Measurements from ENCODE around the gene PAH.

PAH gene

GRCh38 chr12:102902093-102902492 lies 15.0 kb downstream of the PAH start:
- TF ChIP-seq CTCF (conservative IDR thresholded peaks at IDR 0.05; ENCODE audit: low read length) = no peak
- no peak overlapping the region for H3K4me3 ChIP-seq (ENCODE audit: low read length)
- DNase-seq (ENCODE audit: low read depth) = no peak

DNA sequence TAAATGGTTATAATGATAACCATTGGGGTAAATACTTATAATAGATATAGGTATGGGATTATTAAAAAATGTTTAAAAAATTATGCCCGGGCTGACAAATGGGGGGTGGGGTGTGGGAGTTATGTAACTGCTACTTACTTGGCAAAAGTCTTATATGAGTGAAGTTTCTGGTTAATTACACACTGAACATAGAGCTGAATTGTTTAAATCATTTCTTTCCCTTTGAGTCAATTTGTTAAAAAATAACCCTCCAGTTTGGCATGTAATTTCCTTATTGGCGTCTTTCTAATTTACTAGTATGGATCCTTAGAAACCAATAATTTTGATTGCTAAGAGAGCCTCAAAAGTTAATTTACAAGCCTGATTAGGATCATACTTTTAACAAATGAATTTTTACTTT lies 16.7 kb downstream of the PAH start:
- DNase-seq (ENCODE audit: low read depth) = no peak
- no peak for TF ChIP-seq CTCF (conservative IDR thresholded peaks at IDR 0.05; ENCODE audit: low read length)
- no peak overlapping the region for H3K4me3 ChIP-seq (ENCODE audit: low read length)

GRCh38 chr12:102896067-102896466 lies 21.0 kb downstream of the PAH start:
- no peak overlapping the region for H3K4me3 ChIP-seq (ENCODE audit: low read length)
- TF ChIP-seq CTCF (conservative IDR thresholded peaks at IDR 0.05; ENCODE audit: low read length) = no peak
- no peak for DNase-seq (ENCODE audit: low read depth)

DNA sequence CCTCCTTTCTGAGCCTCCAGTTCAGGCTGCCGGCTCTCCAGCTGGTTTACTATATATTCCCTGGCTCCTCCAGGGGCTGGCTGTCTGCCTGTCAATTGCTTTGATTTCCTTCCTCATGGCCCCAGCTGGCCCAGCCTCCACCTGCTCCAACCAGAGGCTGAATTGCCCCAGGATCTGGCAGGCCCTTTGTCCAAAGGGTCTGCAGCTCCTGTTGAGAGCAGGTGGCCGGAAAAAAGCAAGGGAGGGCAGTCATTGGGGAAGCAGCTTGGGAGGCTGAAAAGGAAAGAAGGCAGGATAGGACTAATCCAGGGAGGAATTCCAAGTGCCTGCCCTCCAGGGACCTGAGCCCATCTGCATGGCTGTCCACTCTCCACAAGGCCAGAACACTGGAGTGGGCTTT lies 25.3 kb downstream of the PAH start:
- TF ChIP-seq CTCF (conservative IDR thresholded peaks at IDR 0.05; ENCODE audit: low read length) = no peak
- no peak overlapping the region for H3K4me3 ChIP-seq (ENCODE audit: low read length)
- DNase-seq (ENCODE audit: low read depth) = no peak

DNA sequence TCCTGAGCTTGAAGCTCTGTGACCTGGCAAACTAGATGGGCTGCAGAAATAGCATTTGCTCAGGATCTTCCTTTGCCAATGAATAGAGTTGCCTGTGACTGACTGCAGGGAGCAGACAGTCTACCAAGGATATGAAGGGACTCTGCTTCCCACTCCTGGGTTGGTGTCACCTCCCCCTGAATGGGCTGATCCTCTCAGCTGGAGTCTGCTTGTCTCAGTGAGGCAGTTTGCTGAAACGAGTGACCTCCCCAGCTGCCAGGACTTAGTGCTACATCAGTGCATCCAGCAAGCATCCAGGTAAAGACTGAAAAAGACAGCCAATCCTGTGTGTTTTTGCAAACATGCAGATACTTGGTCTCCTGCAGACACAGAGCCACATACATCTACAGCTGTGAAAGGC lies 28.5 kb downstream of the PAH start:
- no peak for DNase-seq (ENCODE audit: low read depth)
- no peak for TF ChIP-seq CTCF (conservative IDR thresholded peaks at IDR 0.05; ENCODE audit: low read length)
- no peak overlapping the region for H3K4me3 ChIP-seq (ENCODE audit: low read length)

DNA sequence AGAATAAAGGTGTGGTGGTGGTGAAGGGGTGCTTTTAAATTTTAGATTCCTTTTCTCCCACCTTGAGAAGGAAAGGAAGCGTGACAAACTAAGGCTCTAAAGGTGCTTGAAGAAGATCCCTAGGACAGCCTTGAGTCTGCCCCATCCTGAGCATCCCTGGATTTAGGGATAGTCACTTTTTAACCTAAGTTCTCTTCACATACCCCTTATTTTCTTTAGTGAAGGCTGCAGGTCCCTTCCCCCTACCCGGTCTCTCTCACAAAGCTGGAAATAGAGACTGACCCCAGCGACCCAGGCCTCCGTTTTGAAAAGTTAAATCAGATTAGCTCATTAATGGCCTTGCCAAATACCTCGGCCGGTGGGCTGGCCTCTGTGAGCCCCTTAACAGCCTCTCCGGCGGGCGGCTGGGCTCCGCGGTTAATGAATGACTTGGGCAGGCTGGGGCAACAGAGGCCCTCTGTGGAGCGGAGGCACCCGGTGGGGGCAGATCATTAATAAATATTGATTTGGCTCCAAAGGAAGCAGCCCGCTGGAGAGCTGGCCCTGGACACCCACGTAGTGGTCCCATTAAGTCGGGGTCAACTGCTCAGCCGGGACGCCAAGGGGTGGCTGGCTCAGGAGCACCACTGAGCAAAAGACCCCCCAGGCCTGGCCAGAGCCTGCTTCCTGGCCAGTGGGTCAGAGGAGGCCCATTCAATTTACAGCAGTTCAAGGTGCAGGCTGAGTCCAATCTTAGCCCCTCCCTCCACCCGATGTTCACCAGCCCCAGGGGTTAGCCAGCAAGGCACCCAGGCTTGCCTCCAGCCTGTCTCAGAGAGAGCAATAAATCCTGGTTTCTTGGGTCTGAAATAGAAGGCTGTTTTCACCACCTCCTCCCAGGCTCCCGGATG lies 31.8 kb downstream of the PAH start:
- H3K4me3 ChIP-seq (ENCODE audit: low read length) = no peak overlapping the region
- TF ChIP-seq CTCF (conservative IDR thresholded peaks at IDR 0.05; ENCODE audit: low read length) = no peak
- no peak for DNase-seq (ENCODE audit: low read depth)

GRCh38 chr12:102883204-102883799 lies 33.7 kb downstream of the PAH start:
- TF ChIP-seq CTCF (conservative IDR thresholded peaks at IDR 0.05; ENCODE audit: low read length) = peak; percentile 85
- H3K4me3 ChIP-seq (ENCODE audit: low read length) = no peak overlapping the region

More at GRCh38 chr12:102883204-102883799, 33.7 kb downstream of the PAH start:
- DNase-seq (ENCODE audit: low read depth) = peak; percentile 43
